ENCODE results near the gene BCL3.
A peak's percentile ranks its signal among the peaks of the same experiment; 100 is the strongest.
"Not testable (repeated sequence)": the region's sequence is repeated elsewhere in the genome, so short reads cannot be mapped to it uniquely, and the experiment has no call there.

Gene BCL3

GRCh38 chr19:44721369-44721768 is 27.1 kb upstream of the BCL3 start:
- ATAC-seq: not testable (repeated sequence)

- no peak for ATAC-seq
Observed at GRCh38 chr19:44722131-44723121, 26.1 kb upstream of the BCL3 start.

- peak; percentile 44 to 46 for ATAC-seq
Observed at GRCh38 chr19:44723299-44723951, 25.1 kb upstream of the BCL3 start.

DNA sequence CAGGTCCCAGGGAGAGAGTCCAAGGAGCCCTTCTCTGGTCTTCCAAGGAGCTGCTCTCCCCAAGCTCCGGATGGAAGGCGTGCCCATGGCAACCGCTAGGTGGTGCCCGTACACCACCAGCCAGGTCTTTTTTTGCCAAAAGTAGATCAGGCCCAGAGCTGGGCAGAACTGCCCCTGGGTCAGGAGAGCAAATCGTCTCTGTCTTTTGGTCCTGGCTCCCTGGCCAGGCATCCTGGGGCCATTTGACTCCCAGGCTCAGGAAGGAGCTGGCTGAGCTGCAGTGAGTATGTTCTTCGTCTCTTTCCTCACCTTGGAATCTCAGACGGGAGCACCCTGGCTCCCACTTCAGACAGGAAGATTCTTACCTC is 24.6 kb upstream of the BCL3 start:
- ATAC-seq: peak; percentile 84 to 92

DNA sequence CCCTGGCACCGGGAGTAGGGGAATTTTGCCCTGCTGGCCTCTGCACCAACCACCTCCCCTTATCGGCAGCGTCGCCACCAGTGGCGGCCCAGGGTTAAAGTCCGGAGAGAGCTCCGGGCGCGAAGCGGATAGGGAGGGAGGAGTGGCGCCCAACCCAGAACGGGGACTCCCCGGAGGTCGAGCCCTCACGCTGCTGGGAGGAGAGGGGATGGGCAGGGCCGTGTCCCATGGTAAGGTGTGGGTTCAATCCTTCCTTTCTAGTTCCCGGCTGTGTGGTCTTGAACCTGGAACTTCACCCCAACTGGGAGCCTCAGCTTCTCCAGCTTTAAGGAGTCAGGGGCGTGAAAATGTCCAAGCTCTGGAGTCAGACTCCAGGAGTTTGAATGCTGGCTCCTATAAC is 23.3 kb upstream of the BCL3 start:
- no peak for ATAC-seq

GRCh38 chr19:44725684-44726083 is 22.8 kb upstream of the BCL3 start:
- no peak for ATAC-seq

DNA sequence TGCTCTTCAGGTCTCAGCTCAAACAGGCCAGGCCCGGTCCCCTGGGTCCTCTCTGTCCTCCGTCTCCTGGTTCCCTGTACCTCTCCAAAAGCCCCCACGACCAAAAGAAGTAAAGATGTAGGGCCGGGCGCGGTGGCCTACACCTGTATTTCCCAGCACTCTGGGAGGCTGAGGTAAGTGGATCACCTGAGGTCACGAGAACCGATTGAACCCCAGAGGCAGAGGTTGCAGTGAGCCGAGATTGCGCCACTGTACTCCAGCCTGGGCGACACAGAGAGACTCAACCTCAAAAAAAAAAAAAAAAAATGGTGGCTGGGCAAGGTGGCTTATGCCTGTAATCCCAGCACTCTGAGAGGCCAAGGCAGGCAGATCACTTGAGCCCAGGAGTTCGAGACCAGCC is 22.0 kb upstream of the BCL3 start:
- ATAC-seq: no peak

- ATAC-seq: no peak
Observed at GRCh38 chr19:44728178-44728577, 20.3 kb upstream of the BCL3 start.

DNA sequence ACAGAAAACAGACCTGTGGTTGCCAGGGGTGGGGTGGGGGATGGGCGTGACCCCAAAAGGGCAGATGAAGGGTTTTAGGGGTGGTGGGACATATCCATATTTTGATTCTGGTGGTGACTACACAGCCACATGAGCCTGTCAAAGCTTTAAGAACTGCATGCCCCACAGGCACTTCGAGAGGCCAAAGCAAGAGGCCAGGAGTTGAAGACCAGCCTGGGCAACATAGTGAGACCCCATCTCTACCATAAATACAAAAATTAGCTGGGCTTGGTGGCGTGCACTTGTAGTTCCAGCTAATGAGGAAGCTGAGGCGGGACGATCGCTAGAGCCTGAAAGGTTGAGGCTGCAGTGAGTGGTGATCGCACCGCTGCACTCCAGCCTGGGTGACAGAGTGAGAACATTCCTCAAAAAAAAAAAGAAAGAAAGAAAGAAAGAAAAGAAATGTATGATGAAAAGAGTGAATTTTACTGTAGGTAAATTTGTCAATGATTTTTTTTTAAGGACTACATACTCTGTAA is 18.9 kb upstream of the BCL3 start:
- ATAC-seq: no peak

GRCh38 chr19:44731081-44731480 is 17.4 kb upstream of the BCL3 start:
- no peak for ATAC-seq

DNA sequence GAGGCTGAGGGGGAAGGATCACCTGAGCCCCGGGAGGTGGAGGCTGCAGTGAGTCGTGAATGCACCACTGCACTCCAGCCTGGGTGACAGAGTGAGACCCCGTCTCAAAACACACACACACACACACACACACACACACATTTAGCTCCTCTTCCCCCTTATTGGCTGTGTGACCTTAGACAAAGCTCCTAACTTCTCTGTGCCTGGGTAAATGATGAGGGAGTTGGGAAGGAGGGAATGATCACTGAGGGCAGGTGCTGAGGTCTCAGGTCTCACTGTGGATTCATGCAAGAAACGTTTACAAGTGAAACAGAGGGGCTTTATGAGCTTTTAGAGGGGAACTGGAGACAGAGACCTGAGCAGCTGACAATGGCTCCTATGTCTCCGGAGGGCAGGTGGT is 16.9 kb upstream of the BCL3 start:
- ATAC-seq: no peak

DNA sequence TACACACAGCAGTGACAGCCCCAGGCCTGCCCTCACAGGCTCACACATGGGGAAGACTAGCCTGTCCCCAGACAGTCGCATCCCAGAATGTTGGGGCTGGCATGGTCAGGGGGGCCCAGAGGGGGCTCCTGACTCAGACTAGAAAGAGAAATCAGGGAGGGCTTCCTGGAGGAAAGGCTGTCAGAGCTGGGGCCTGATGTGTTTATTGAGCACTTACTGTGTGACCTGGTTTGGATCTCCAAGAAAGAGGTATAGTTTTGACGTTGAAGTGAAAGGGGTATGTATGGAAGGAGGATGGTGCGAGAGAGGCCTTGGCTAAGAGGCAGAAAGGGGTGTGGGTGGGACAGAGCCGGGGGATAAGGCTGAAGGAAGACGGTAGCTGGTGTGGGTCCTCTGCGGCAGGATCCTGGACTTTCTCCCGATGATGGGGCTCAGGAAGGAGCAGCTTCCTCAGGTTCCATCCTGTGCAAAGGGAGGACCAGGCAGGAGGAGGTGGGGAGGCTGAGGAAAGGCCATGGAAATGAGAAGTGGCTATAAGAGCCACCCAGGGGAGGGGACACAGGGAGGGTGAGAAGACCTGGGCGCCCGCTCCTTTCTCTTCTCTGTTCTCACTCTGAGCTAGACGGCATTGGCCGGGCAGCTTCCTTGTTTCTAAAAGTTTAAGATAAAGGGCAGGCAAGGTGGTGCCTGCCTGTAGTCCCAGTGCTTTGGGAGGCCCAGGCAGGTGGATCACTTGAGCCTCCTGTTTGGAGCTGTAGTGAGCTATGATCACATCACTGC is 16.1 kb upstream of the BCL3 start:
- ATAC-seq: no peak

DNA sequence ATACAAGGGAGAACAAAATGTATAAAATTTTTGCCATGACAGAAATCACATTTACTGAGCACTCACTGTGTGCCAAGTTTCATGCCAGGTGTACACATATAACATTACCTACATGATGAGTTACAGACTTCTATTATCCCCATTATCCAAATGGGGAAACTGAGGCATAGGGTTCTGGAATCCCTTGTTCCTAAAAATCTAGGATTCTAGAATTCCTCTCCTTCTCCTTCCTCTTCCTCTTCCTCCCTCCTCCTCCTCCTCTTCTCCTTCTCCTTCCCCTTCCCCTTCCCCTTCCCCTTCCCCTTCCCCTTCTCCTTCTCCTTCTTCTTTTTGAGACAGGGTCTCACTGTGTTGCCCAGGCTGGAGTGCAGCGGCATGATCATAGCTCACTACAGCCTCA is 14.2 kb upstream of the BCL3 start:
- no peak for ATAC-seq

DNA sequence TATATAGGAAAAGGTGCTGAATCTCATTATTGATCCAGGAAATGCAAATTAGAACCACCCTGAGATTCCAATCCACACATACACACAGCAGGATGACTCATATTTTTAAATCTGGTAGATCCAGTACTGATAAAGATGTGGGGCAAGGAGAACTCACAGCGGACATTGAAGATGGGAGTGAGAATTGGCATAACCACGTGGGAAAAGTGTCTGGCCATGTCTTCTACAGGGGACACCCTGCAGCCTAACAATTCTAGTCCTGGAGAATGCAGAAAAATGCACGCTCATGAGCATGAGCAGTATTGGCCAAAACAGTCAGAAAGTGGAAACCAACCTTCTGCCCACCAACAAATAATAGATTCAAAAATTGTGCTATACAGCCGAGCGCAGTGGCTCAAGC is 13.5 kb upstream of the BCL3 start:
- no peak for ATAC-seq

GRCh38 chr19:44737238-44738071 is 11.1 kb upstream of the BCL3 start:
- no peak for ATAC-seq

- no peak for ATAC-seq
Observed at GRCh38 chr19:44738136-44738535, 10.4 kb upstream of the BCL3 start.

- ATAC-seq: no peak
Observed at GRCh38 chr19:44738603-44739558, 9.6 kb upstream of the BCL3 start.

- no peak for ATAC-seq
Observed at GRCh38 chr19:44740351-44740824, 8.1 kb upstream of the BCL3 start.

DNA sequence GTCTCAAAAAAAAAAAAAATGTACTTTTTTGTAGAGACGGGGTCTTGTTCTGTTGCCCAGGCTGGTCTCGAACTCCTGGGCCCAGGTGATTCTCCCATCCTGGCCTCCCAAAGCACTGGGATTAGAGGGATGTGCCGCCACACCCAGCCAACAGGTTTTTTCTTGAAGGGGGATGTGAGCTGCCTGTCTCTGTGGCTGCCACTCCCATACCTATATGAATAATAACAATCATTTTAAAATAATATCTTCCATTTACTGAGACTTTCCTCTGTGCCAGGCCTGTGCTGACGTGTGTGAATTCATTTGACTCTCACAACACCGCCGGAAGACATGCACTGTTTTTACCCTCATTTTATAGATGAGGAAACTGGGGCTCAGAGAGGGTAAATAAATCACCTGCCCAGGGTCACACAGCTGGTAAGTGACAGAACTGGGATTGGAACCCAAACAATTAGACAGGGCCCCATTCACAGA is 7.2 kb upstream of the BCL3 start:
- peak; percentile 61 to 71 for ATAC-seq

DNA sequence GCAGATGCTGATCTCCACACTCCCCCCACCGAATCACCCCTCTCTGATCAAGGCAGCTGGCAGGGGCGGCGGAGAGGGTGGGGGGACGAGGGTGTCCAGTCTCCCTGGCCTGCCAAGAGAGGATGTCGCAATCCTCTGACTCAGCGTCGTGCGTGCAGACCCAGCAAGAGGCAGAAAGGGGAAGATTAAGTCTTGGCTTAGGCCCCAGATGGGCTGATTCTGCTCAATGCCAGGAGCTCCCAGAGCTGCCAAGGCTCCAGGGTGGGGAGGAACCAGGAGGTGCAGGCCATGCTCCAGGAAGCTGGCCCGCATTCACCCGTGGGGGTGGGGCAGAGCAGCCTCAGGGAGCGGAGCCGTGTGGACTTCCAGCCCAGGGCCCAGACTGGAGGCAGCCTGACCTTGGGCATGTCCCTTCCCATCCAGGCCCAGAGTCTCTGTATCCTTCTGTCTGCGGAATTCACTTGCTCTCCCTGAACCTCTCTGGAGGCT is 6.6 kb upstream of the BCL3 start:
- ATAC-seq: peak; percentile 42 to 47
